GM12865 (cell line): ENCODE measurements around the gene GLA.

Experiments
- DNase-seq: peaks from one replicate; pipeline ENCODE4 v3.0.0; 2010; ENCODE audit warnings: low read depth
- H3K4me3 ChIP-seq: 2 replicates; pipeline ENCODE4 v1.5.1; 2011; ENCODE audit warnings: mild to moderate bottlenecking, low read depth, low read length, control low read depth
- CTCF ChIP-seq: IDR thresholded peaks from 2 replicates; pipeline ENCODE4 v1.5.1; 2011; ENCODE audit warnings: low read length, control low read depth, low read depth, inconsistent platforms; ENCODE audit not compliant: insufficient read depth; ENCODE audit errors: missing control alignments

Gene GLA

GRCh38 chrX:101430457-101431078 lies 22.8 kb upstream of the GLA start:
- H3K4me3 ChIP-seq: no peak overlapping the region
- TF ChIP-seq CTCF: no peak
- peak; percentile 18 for DNase-seq

- TF ChIP-seq CTCF: no peak
- no peak for DNase-seq
- no peak overlapping the region for H3K4me3 ChIP-seq
Observed at GRCh38 chrX:101429934-101430333, 22.2 kb upstream of the GLA start.

DNA sequence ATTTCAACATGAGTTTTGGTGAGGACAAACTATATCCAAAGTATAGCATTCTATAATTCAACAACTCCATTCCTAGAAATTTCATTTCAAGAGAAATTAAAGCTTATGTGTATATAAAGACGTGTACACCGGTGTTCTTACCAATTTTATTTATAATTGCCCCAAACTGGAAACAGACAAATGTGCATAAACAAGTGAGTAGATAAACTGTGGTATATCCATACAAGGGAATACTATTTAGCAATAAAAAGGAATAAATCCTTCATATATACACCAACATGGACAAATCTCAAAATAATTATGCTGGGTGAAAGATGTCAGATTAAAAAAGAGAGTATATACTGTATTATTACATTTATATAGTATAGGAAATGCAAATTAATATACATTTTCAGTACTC lies 20.2 kb upstream of the GLA start:
- no peak for TF ChIP-seq CTCF
- no peak for DNase-seq
- no peak overlapping the region for H3K4me3 ChIP-seq

DNA sequence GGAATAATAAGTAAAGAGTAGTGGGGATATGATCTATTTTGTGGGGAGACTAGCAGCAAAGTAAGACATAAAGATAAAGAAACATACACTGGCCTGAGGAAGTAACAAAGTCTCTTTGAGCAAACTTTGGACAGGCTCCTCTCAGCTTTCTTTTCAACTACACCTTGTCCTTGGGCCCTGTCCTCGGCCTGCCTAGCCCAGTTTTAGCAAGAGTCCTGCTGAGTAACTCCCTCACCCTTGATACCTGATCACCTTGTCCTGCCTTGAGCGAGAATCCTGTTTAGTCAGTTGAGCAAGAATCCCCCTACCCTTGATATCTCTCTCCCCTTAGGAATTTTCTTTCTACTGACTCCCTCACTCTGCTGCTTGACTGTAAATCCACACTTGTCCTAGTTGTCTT lies 11.8 kb upstream of the GLA start:
- TF ChIP-seq CTCF: no peak
- DNase-seq: no peak
- H3K4me3 ChIP-seq: no peak overlapping the region

GRCh38 chrX:101417981-101418841 lies 10.5 kb upstream of the GLA start:
- DNase-seq: peak; percentile 60
- TF ChIP-seq CTCF: no peak
- peak overlapping the region; percentile 61 for H3K4me3 ChIP-seq

- no peak overlapping the region for H3K4me3 ChIP-seq
- TF ChIP-seq CTCF: no peak
- DNase-seq: no peak
Observed at GRCh38 chrX:101417190-101417589, 9.5 kb upstream of the GLA start.
